Mammary epithelial cell (primary cell): ENCODE measurements around the gene PLAAT3.

Experiments
- EZH2 ChIP-seq: IDR thresholded peaks from 2 replicates; pipeline ENCODE4 v1.6.1; 2012; ENCODE audit warnings: low read length, inconsistent platforms, borderline replicate concordance
- TF ChIP-seq, protein P1 (sequence below), 2 donors: IDR thresholded peaks in 1 of 2; conservative IDR thresholded peaks in 1 of 2; 2 replicates each; pipeline ENCODE4 v1.5.1; 2011 to 2012; ENCODE audit warnings: inconsistent platforms in 2 of 2, low read length in 2 of 2, mild to moderate bottlenecking in 2 of 2, control low read depth in 1 of 2, low read depth in 1 of 2; ENCODE audit not compliant: insufficient read depth in 1 of 2; ENCODE audit errors: extremely low read depth in 1 of 2

GRCh38 chr11:63610604-63611394, 3.4 kb downstream of the PLAAT3 start:
- TF ChIP-seq, protein P1, sequence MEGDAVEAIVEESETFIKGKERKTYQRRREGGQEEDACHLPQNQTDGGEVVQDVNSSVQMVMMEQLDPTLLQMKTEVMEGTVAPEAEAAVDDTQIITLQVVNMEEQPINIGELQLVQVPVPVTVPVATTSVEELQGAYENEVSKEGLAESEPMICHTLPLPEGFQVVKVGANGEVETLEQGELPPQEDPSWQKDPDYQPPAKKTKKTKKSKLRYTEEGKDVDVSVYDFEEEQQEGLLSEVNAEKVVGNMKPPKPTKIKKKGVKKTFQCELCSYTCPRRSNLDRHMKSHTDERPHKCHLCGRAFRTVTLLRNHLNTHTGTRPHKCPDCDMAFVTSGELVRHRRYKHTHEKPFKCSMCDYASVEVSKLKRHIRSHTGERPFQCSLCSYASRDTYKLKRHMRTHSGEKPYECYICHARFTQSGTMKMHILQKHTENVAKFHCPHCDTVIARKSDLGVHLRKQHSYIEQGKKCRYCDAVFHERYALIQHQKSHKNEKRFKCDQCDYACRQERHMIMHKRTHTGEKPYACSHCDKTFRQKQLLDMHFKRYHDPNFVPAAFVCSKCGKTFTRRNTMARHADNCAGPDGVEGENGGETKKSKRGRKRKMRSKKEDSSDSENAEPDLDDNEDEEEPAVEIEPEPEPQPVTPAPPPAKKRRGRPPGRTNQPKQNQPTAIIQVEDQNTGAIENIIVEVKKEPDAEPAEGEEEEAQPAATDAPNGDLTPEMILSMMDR (conservative IDR thresholded peaks at IDR 0.05 in 1 of 2, IDR thresholded peaks at IDR 0.05 in 1 of 2; ENCODE audit: extremely low read depth in 1 of 2, insufficient read depth in 1 of 2, low read depth in 1 of 2, low read length in 2 of 2) = no peak
- no peak for TF ChIP-seq EZH2
